Hair follicle dermal papilla cell (primary cell): Measurements from ENCODE around the gene EIF4G1. TPM values are rescaled to one million over a fixed set of nuclear protein-coding genes. Genes with fewer than 3 reads are reported as not detected.

Source experiments
- small RNA-seq: library from RNA; depleted of rRNA; stranded (forward); fragments of <200 nt; gene quantifications from one replicate; pipeline ENCODE3, GENCODE V24; 2012
- total RNA-seq: library from RNA; depleted of rRNA; stranded (reverse); fragments of >200 nt; gene quantifications from 2 replicates; pipeline ENCODE4 v1.2.3, GENCODE V29; 2012

The EIF4G1 gene, protein sequence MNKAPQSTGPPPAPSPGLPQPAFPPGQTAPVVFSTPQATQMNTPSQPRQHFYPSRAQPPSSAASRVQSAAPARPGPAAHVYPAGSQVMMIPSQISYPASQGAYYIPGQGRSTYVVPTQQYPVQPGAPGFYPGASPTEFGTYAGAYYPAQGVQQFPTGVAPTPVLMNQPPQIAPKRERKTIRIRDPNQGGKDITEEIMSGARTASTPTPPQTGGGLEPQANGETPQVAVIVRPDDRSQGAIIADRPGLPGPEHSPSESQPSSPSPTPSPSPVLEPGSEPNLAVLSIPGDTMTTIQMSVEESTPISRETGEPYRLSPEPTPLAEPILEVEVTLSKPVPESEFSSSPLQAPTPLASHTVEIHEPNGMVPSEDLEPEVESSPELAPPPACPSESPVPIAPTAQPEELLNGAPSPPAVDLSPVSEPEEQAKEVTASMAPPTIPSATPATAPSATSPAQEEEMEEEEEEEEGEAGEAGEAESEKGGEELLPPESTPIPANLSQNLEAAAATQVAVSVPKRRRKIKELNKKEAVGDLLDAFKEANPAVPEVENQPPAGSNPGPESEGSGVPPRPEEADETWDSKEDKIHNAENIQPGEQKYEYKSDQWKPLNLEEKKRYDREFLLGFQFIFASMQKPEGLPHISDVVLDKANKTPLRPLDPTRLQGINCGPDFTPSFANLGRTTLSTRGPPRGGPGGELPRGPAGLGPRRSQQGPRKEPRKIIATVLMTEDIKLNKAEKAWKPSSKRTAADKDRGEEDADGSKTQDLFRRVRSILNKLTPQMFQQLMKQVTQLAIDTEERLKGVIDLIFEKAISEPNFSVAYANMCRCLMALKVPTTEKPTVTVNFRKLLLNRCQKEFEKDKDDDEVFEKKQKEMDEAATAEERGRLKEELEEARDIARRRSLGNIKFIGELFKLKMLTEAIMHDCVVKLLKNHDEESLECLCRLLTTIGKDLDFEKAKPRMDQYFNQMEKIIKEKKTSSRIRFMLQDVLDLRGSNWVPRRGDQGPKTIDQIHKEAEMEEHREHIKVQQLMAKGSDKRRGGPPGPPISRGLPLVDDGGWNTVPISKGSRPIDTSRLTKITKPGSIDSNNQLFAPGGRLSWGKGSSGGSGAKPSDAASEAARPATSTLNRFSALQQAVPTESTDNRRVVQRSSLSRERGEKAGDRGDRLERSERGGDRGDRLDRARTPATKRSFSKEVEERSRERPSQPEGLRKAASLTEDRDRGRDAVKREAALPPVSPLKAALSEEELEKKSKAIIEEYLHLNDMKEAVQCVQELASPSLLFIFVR (N-terminal part only)
- 274 and 300 TPM in 2 replicates for total RNA-seq

DNA sequence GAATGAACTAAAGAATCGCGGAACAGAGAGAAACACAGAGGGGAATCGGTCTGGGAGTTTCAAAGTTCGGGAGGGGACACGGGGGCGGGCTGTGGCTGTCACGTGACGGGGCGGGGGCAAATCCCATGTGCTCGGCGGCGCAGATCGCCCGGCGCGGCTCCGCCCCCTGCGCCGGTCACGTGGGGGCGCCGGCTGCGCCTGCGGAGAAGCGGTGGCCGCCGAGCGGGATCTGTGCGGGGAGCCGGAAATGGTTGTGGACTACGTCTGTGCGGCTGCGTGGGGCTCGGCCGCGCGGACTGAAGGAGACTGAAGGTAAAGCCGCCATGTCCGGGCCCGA, at the start of gene EIF4G1:
Gene EIF4G1, plus strand, starts transcription at position 244 of the 337 bp plus-strand sequence. CDS start 1,191 bp downstream, outside the sequence.

GRCh38 chr3:184275961-184276910, 38.2 kb upstream of the EIF4G1 start, which contains the start of gene ECE2:
TSS of gene ECE2 (plus strand) at chr3:184276022. CDS start at chr3:184276154, 132 bp downstream.

DNA sequence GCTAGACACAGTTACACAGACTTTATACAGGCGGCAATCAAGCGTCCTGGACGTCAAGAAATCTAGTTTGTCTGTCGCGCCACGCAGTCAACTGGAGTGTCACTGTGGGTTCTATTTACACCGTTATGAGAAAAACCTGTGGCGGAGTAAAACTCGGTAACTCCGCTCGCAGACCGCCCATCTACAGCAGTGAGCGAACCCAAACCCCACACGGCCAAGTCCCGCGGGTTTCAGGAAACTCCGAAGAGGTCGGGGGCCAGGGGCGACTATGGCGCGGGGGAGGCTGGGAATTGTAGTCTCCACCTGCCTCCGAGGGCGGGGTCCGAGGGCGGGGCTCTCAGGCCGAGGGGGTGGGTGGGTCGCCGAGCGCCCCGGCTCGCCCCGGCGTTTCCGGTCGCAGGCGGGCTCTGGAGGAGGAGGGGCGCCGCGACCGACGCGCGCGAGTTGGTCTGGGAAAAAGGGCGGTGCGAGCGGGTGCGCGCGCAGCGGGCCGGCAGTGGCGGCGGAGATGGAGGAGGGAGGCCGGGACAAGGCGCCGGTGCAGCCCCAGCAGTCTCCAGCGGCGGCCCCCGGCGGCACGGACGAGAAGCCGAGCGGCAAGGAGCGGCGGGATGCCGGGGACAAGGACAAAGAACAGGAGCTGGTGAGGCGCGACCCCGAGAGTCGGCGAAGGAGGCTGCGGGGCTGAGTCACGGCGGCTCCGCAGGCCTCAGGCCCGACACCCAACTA, 15.5 kb upstream of the EIF4G1 start, which contains the start of gene PSMD2:
Gene PSMD2, plus strand, starts transcription at position 483 of the 729 bp plus-strand sequence. Its CDS starts 26 bp downstream, at position 509.

GRCh38 chr3:184337399-184337714, 23.0 kb downstream of the EIF4G1 start, which contains the start of gene FAM131A:
TSS of gene FAM131A (plus strand) at chr3:184337600. CDS start at chr3:184337631, 31 bp downstream.

GRCh38 chr3:184361532-184361931, 47.1 kb downstream of the EIF4G1 start, which contains the start of the genes CLCN2 and POLR2H:
TSS of gene CLCN2 (minus strand) at chr3:184361605. CDS start at chr3:184361479, 126 bp downstream.
TSS of gene POLR2H (plus strand) at chr3:184361710. CDS start at chr3:184363493, 1,783 bp downstream.

DNA sequence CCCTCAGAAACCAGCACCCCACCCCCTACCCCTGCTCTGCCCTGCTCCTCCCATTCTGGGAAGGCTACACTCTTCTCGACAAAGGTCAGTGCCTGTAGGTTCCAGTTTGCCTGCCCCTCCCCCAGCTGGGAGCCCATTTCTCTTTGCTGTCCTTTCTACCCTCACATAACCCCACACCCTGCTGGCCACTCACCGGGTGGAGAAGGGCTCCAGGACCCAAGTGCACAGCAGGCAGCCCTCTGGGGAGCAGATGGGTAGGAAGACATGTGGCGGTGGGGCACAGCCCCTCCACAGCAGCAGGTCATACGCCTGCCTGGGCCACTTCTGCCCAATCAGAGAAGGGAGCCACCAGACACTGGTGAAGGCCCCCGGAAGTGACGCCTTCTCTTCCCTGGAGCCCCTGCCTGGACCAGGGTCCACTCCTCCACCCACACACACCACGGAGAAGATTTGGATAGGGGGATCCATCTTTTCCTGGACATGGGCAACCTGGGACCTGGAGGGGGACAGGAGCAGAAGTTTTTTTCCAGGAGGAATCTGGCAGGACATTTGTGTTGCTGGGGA, 63.6 kb downstream of the EIF4G1 start, which contains the start of gene THPO:
Gene THPO, minus strand, starts transcription at position 326 of the 564 bp plus-strand sequence. CDS start 1,948 bp downstream, outside the sequence.

DNA sequence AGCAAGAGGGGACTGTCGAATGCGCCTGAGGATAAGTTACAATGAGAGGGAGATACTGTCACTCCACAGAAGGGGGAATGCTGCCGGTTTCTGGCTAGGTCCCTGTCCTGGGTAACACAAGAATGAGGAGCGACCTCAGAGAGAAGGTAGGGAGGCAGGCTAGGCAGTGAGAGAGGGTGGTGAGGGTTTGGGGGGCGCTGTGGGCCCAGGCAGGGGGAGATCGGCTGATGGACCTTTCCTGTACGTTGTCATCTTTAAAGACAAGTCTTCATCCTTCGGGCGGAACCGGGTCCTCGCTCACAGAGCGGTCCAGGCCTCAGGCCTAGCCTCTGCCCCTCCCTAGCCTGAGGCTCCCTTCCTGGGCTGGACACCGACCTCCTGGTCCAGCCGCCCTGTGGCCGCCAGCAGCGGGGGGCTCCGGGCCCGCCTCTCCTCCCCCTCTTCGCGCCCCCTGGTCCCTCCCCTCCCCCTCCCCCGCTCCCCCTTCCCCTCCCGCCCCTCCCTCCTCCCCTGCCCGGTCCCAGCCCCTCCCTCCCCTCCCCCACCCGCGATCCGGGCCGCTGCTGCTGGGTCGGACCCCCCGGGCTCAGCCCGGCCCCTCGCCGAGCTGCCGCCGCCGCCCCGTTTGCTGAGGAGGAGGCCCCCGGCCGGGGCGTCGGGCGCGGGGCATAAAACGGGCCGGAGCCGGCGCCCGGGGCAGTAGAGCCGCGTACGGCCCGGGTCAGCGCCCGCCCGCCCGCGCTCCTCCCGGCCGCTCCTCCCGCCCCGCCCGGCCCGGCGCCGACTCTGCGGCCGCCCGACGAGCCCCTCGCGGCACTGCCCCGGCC, 65.2 kb downstream of the EIF4G1 start, which contains the start of gene CHRD:
Gene CHRD, plus strand, starts transcription at position 697 of the 827 bp plus-strand sequence. CDS start 265 bp downstream, outside the sequence.

Small RNAs within 50 kb of the gene (small RNA-seq; reads per million reads assigned to genes)
- gene SNORD66: 1,813 reads per million, percentile 100 among the genes with 10 or more reads in this experiment

Other genes starting within 250 kb of the EIF4G1 start
- gene HTR3E, start 217.5 kb upstream of the EIF4G1 start, total RNA-seq: not detected in 2 replicates
- gene EIF2B5, start 179.2 kb upstream of the EIF4G1 start, total RNA-seq: 27.7 and 34.7 TPM in 2 replicates
- 38.9 and 48.4 TPM in 2 replicates for gene DVL3, start 159.2 kb upstream of the EIF4G1 start, total RNA-seq
- gene AP2M1, start 139.8 kb upstream of the EIF4G1 start, total RNA-seq: 352 and 438 TPM in 2 replicates
- gene ABCF3, start 128.4 kb upstream of the EIF4G1 start, total RNA-seq: 43.1 and 51.6 TPM in 2 replicates
- not detected in 2 replicates for gene VWA5B2, start 85.0 kb upstream of the EIF4G1 start, total RNA-seq
- gene ALG3, start 65.6 kb upstream of the EIF4G1 start, total RNA-seq: 25.5 and 28.2 TPM in 2 replicates
- 4.7 TPM in 2 replicates for gene EEF1AKMT4, start 64.9 kb upstream of the EIF4G1 start, total RNA-seq
- gene CAMK2N2, start 53.1 kb upstream of the EIF4G1 start, total RNA-seq: 0.16 TPM in 1 of 2 replicates, not detected in the other
- not detected in 2 replicates for gene ECE2, start 38.6 kb upstream of the EIF4G1 start, total RNA-seq
- 213 and 248 TPM in 2 replicates for gene PSMD2, start 15.4 kb upstream of the EIF4G1 start, total RNA-seq
- gene FAM131A, start 23.0 kb downstream of the EIF4G1 start, total RNA-seq: 10.0 and 11.4 TPM in 2 replicates
- 3.8 and 5.2 TPM in 2 replicates for gene CLCN2, start 47.0 kb downstream of the EIF4G1 start, total RNA-seq
- 35.4 and 42.9 TPM in 2 replicates for gene POLR2H, start 47.1 kb downstream of the EIF4G1 start, total RNA-seq
- gene THPO, start 63.6 kb downstream of the EIF4G1 start, total RNA-seq: 0.12 TPM in 1 of 2 replicates, not detected in the other
- gene CHRD, start 65.4 kb downstream of the EIF4G1 start, total RNA-seq: 0.36 and 0.65 TPM in 2 replicates
- gene EPHB3, start 247.2 kb downstream of the EIF4G1 start, total RNA-seq: 13.6 and 21.4 TPM in 2 replicates